ENCODE measurements around the gene GRIN3A. TPM values are rescaled to one million over a fixed set of nuclear protein-coding genes. Genes with fewer than 3 reads are reported as not detected.

Gene GRIN3A
- polyA plus RNA-seq, 1 donor: 1.9 TPM

Other genes starting within 250 kb of the GRIN3A start
- 67.0 TPM for gene RNF20, start 204.8 kb downstream of the GRIN3A start, polyA plus RNA-seq (ENCODE audit: insufficient read length)
- gene PPP3R2, start 143.7 kb downstream of the GRIN3A start, polyA plus RNA-seq (ENCODE audit: insufficient read length): not detected